SK-N-SH treated with all-trans-retinoic acid at 6 μM for 48 hours (cell line): Measurements from ENCODE around the gene UNC45B.
"Not testable (repeated sequence)": the region's sequence is repeated elsewhere in the genome, so short reads cannot be mapped to it uniquely, and the experiment has no call there.

Experiments
- ATAC-seq: fragments of 200-7000 bp; cut with Tn5 transposase; 3 replicates; pipeline ENCODE4 v1.9.1; 2020; ENCODE audit warnings: mild to moderate bottlenecking, moderate library complexity
- ARNTL ChIP-seq: fragments of 450-650 bp; formaldehyde crosslinking; IDR thresholded peaks from 2 replicates; pipeline ENCODE4 v1.5.0; 2020; ENCODE audit warnings: low read depth, mild to moderate bottlenecking, moderate library complexity, borderline replicate concordance
- BACH2 ChIP-seq: fragments of 250-450 bp; sonication (Bioruptor Pico); IDR thresholded peaks from 2 replicates; pipeline ENCODE4 v1.9.0; 2021; ENCODE audit warnings: mild to moderate bottlenecking, borderline replicate concordance
- CREB5 ChIP-seq: fragments of 250-450 bp; sonication (Bioruptor Pico); IDR thresholded peaks from 2 replicates; pipeline ENCODE4 v1.5.1; 2020; ENCODE audit warnings: low read depth, mild to moderate bottlenecking, moderate library complexity
- CSDC2 ChIP-seq: fragments of 250-450 bp; sonication (Bioruptor Pico); IDR thresholded peaks from 2 replicates; pipeline ENCODE4 v1.5.0; 2020; ENCODE audit warnings: mild to moderate bottlenecking, moderate library complexity
- CSRNP3 ChIP-seq: fragments of 250-450 bp; sonication (Bioruptor Pico); IDR thresholded peaks from 2 replicates; pipeline ENCODE4 v1.5.1; 2021; ENCODE audit warnings: mild to moderate bottlenecking, moderate library complexity
- ISL1 ChIP-seq: fragments of 250-450 bp; sonication (Bioruptor Pico); IDR thresholded peaks from 2 replicates; pipeline ENCODE4 v2.1.2; 2022; ENCODE audit warnings: mild to moderate bottlenecking, moderate library complexity
- OSR1 ChIP-seq: fragments of 250-450 bp; sonication (Bioruptor Pico); IDR thresholded peaks from 2 replicates; pipeline ENCODE4 v1.8.0; 2022; ENCODE audit warnings: moderate library complexity, mild to moderate bottlenecking, inconsistent platforms
- POU6F1 ChIP-seq: fragments of 250-450 bp; sonication (Bioruptor Pico); IDR thresholded peaks from 2 replicates; pipeline ENCODE4 v1.8.0; 2021; ENCODE audit warnings: low read depth, mild to moderate bottlenecking, moderate library complexity, borderline replicate concordance
- PPARA ChIP-seq: fragments of 250-450 bp; sonication (Bioruptor Pico); IDR thresholded peaks from 2 replicates; pipeline ENCODE4 v1.5.0; 2020; ENCODE audit warnings: mild to moderate bottlenecking, borderline replicate concordance
- RARB ChIP-seq: fragments of 250-450 bp; sonication (Bioruptor Pico); IDR thresholded peaks from 2 replicates; pipeline ENCODE4 v1.8.0; 2021; ENCODE audit warnings: mild to moderate bottlenecking, moderate library complexity
- SNAI2 ChIP-seq: fragments of 250-450 bp; sonication (Bioruptor Pico); IDR thresholded peaks from 2 replicates; pipeline ENCODE4 v1.5.0; 2020; ENCODE audit warnings: mild to moderate bottlenecking, moderate library complexity
- TCF4 ChIP-seq: fragments of 250-450 bp; sonication (Bioruptor Pico); IDR thresholded peaks from 2 replicates; pipeline ENCODE4 v1.8.0; 2021; ENCODE audit warnings: mild to moderate bottlenecking, moderate library complexity, borderline replicate concordance
- TOX ChIP-seq: fragments of 250-450 bp; sonication (Bioruptor Pico); IDR thresholded peaks from 2 replicates; pipeline ENCODE4 v1.8.0; 2021; ENCODE audit warnings: mild to moderate bottlenecking, moderate library complexity, borderline replicate concordance
- TSHZ2 ChIP-seq: fragments of 250-450 bp; sonication (Bioruptor Pico); IDR thresholded peaks from 2 replicates; pipeline ENCODE4 v1.5.0; 2020; ENCODE audit warnings: mild to moderate bottlenecking, moderate library complexity
- ZC3H10 ChIP-seq: fragments of 250-450 bp; sonication (Bioruptor Pico); IDR thresholded peaks from 2 replicates; pipeline ENCODE4 v1.5.1; 2021; ENCODE audit warnings: mild to moderate bottlenecking, moderate library complexity
- ZFP3 ChIP-seq: fragments of 250-450 bp; sonication (Bioruptor Pico); IDR thresholded peaks from 2 replicates; pipeline ENCODE4 v1.5.0; 2020; ENCODE audit warnings: mild to moderate bottlenecking, moderate library complexity
- ZFP30 ChIP-seq: fragments of 450-650 bp; formaldehyde crosslinking; IDR thresholded peaks from 2 replicates; pipeline ENCODE4 v1.5.0; 2022; ENCODE audit warnings: mild to moderate bottlenecking, moderate library complexity
- ZNF565 ChIP-seq: fragments of 450-650 bp; formaldehyde crosslinking; conservative IDR thresholded peaks from 2 replicates; pipeline ENCODE4 v1.5.0; 2020; ENCODE audit warnings: low read depth, mild to moderate bottlenecking, moderate library complexity
- ZNF70 ChIP-seq: fragments of 450-650 bp; formaldehyde crosslinking; IDR thresholded peaks from 2 replicates; pipeline ENCODE4 v1.5.0; 2020; ENCODE audit warnings: mild to moderate bottlenecking, moderate library complexity
- ZNF8 ChIP-seq: fragments of 450-650 bp; formaldehyde crosslinking; IDR thresholded peaks from 2 replicates; pipeline ENCODE4 v1.5.0; 2020; ENCODE audit warnings: mild to moderate bottlenecking, moderate library complexity

UNC45B gene

GRCh38 chr17:35229638-35230037 is 82.0 kb downstream of the UNC45B start:
- TF ChIP-seq RARB: no peak
- no peak for TF ChIP-seq BACH2 (CRISPR knock-in tag)
- no peak for TF ChIP-seq ZC3H10 (CRISPR knock-in tag)
- no peak for TF ChIP-seq SNAI2 (CRISPR knock-in tag)
- TF ChIP-seq OSR1: no peak
- TF ChIP-seq CREB5 (CRISPR knock-in tag): no peak
- no peak for TF ChIP-seq CSDC2
- TF ChIP-seq POU6F1 (CRISPR knock-in tag): no peak
- no peak for TF ChIP-seq TOX (CRISPR knock-in tag)
- no peak for TF ChIP-seq ZNF565
- no peak for TF ChIP-seq TSHZ2

GRCh38 chr17:35234315-35234714 is 86.7 kb downstream of the UNC45B start:
- not testable (repeated sequence) for ATAC-seq

More at GRCh38 chr17:35229638-35230037, 82.0 kb downstream of the UNC45B start:
- no peak for ATAC-seq

- ATAC-seq: no peak
- TF ChIP-seq BACH2 (CRISPR knock-in tag) (no peak), TCF4 (CRISPR knock-in tag) (no peak)
Observed at GRCh38 chr17:35235289-35235688, 87.7 kb downstream of the UNC45B start.

GRCh38 chr17:35235917-35236316 is 88.3 kb downstream of the UNC45B start:
- no peak for TF ChIP-seq ZFP3 (CRISPR knock-in tag)
- TF ChIP-seq PPARA (CRISPR knock-in tag): no peak
- no peak for TF ChIP-seq CREB5 (CRISPR knock-in tag)
- no peak for TF ChIP-seq CSRNP3 (CRISPR knock-in tag)
- TF ChIP-seq ISL1 (CRISPR knock-in tag): no peak
- no peak for TF ChIP-seq RARB
- TF ChIP-seq ZNF565: no peak
- TF ChIP-seq SNAI2 (CRISPR knock-in tag): no peak
- TF ChIP-seq OSR1: no peak
- TF ChIP-seq TSHZ2: no peak
- no peak for TF ChIP-seq ARNTL (CRISPR knock-in tag)
- TF ChIP-seq ZFP30 (CRISPR knock-in tag): no peak
- TF ChIP-seq ZNF70 (CRISPR knock-in tag): no peak
- no peak for TF ChIP-seq CSDC2
- TF ChIP-seq TCF4 (CRISPR knock-in tag): no peak
- no peak for TF ChIP-seq ZNF8
- no peak for TF ChIP-seq BACH2 (CRISPR knock-in tag)
- TF ChIP-seq POU6F1 (CRISPR knock-in tag): no peak
- no peak for TF ChIP-seq ZC3H10 (CRISPR knock-in tag)
- ATAC-seq: no peak
